H9 (cell line): Measurements from ENCODE around the gene LSM7. TPM values are rescaled to one million over a fixed set of nuclear protein-coding genes. Genes with fewer than 3 reads are reported as not detected.

Experiments used
- DNase-seq: peaks from one replicate; pipeline ENCODE4 v3.0.0-alpha.2; 2017
- H2AFZ ChIP-seq: one replicate; pipeline ENCODE4 v1.6.1; 2013; ENCODE audit warnings: mild to moderate bottlenecking, low read length, control low read depth, moderate library complexity
- H2AK5ac ChIP-seq: 2 replicates; pipeline ENCODE4 v1.6.1; 2013; ENCODE audit warnings: low read length, control low read depth, mixed read lengths; ENCODE audit not compliant: insufficient read length
- H2BK120ac ChIP-seq: one replicate; pipeline ENCODE4 v1.6.1; 2013; ENCODE audit warnings: low read depth, mild to moderate bottlenecking, low read length, control low read depth, inconsistent platforms; ENCODE audit not compliant: poor library complexity, severe bottlenecking
- H2BK12ac ChIP-seq: 2 replicates; pipeline ENCODE4 v1.6.1; 2013; ENCODE audit warnings: low read length, control low read depth, mixed read lengths, low read depth; ENCODE audit not compliant: insufficient read length
- H2BK15ac ChIP-seq: 2 replicates; pipeline ENCODE4 v1.6.1; 2013; ENCODE audit warnings: low read depth, low read length, control low read depth
- H2BK20ac ChIP-seq: one replicate; pipeline ENCODE4 v1.6.1; 2013; ENCODE audit warnings: low read depth, mild to moderate bottlenecking, low read length, control low read depth, inconsistent platforms; ENCODE audit not compliant: poor library complexity, severe bottlenecking
- H2BK5ac ChIP-seq: 2 replicates; pipeline ENCODE4 v1.6.1; 2013; ENCODE audit warnings: low read length, control low read depth, mixed read lengths; ENCODE audit not compliant: insufficient read length
- H3K14ac ChIP-seq: 2 replicates; pipeline ENCODE4 v1.6.1; 2013; ENCODE audit warnings: low read length, control low read depth; ENCODE audit not compliant: insufficient read depth
- H3K18ac ChIP-seq: 2 replicates; pipeline ENCODE4 v1.6.1; 2013; ENCODE audit warnings: low read depth, mild to moderate bottlenecking, mixed read lengths, low read length, control low read depth; ENCODE audit not compliant: insufficient read length
- H3K23ac ChIP-seq: 2 replicates; pipeline ENCODE4 v1.6.1; 2013; ENCODE audit warnings: low read length, control low read depth, mixed read lengths, low read depth; ENCODE audit not compliant: insufficient read length
- H3K23me2 ChIP-seq: 2 replicates; pipeline ENCODE4 v1.6.1; 2013; ENCODE audit warnings: low read depth, mild to moderate bottlenecking, mixed read lengths, low read length, control low read depth; ENCODE audit not compliant: insufficient read length, poor library complexity, severe bottlenecking
- H3K27ac ChIP-seq: 2 replicates; pipeline ENCODE4 v1.5.1; 2013; ENCODE audit warnings: low read length, control low read depth, mixed read lengths, low read depth; ENCODE audit not compliant: insufficient read length
- H3K27me3 ChIP-seq: 2 replicates; pipeline ENCODE4 v1.6.1; 2013; ENCODE audit warnings: low read length, control low read depth, inconsistent platforms; ENCODE audit not compliant: insufficient read depth
- H3K4ac ChIP-seq: 2 replicates; pipeline ENCODE4 v1.6.1; 2013; ENCODE audit warnings: low read depth, mild to moderate bottlenecking, control low read depth, inconsistent platforms, low read length, moderate library complexity
- H3K4me1 ChIP-seq: 2 replicates; pipeline ENCODE4 v1.6.1; 2013; ENCODE audit warnings: low read length, control low read depth, inconsistent platforms; ENCODE audit not compliant: insufficient read depth
- H3K4me2 ChIP-seq: 2 replicates; pipeline ENCODE4 v1.6.1; 2013; ENCODE audit warnings: low read length, control low read depth, mixed read lengths; ENCODE audit not compliant: insufficient read length, insufficient read depth
- H3K56ac ChIP-seq: 2 replicates; pipeline ENCODE4 v1.6.1; 2013; ENCODE audit warnings: low read depth, mild to moderate bottlenecking, mixed read lengths, low read length, control low read depth; ENCODE audit not compliant: insufficient read length
- H3K79me1 ChIP-seq: 2 replicates; pipeline ENCODE4 v1.6.1; 2013; ENCODE audit warnings: low read depth, mild to moderate bottlenecking, moderate library complexity, low read length, control low read depth, inconsistent platforms; ENCODE audit not compliant: insufficient read depth, poor library complexity, severe bottlenecking
- H3K79me2 ChIP-seq: 2 replicates; pipeline ENCODE4 v1.6.1; 2013; ENCODE audit warnings: low read length, control low read depth, inconsistent platforms; ENCODE audit not compliant: insufficient read depth
- H3K9ac ChIP-seq: 2 replicates; pipeline ENCODE4 v1.6.1; 2013; ENCODE audit warnings: low read length, control low read depth, mixed read lengths; ENCODE audit not compliant: insufficient read length; ENCODE audit errors: extremely low read depth
- H3K9me3 ChIP-seq: one replicate; pipeline ENCODE4 v1.6.1; 2013; ENCODE audit warnings: low read depth, low read length, inconsistent platforms; ENCODE audit not compliant: control insufficient read depth
- H3T11ph ChIP-seq: one replicate; pipeline ENCODE4 v1.6.1; 2013; ENCODE audit warnings: mild to moderate bottlenecking, low read length, control low read depth, inconsistent platforms
- H4K20me1 ChIP-seq: one replicate; pipeline ENCODE4 v1.6.1; 2013; ENCODE audit not compliant: control insufficient read depth, insufficient read length, insufficient read depth
- H4K5ac ChIP-seq: 2 replicates; pipeline ENCODE4 v1.6.1; 2013; ENCODE audit warnings: low read depth, mild to moderate bottlenecking, mixed read lengths, low read length, control low read depth; ENCODE audit not compliant: insufficient read length
- H4K8ac ChIP-seq: replicated peaks from 2 replicates; pipeline ENCODE4 v1.6.1; 2013; ENCODE audit warnings: low read length, control low read depth, mixed read lengths, low read depth; ENCODE audit not compliant: insufficient read length
- H4K91ac ChIP-seq: 2 replicates; pipeline ENCODE4 v1.6.1; 2013; ENCODE audit warnings: low read depth, mild to moderate bottlenecking, moderate library complexity, mixed read lengths, low read length, control low read depth; ENCODE audit not compliant: insufficient read length
- H3K27ac Mint-ChIP-seq, 3 experiments: 2 replicates in 2 of 3; 3 replicates in 1 of 3; pipeline ENCODE4 v1.8.0; 2020 to 2021; ENCODE audit warnings: mixed read lengths in 3 of 3, mild to moderate bottlenecking in 1 of 3, moderate library complexity in 1 of 3
- H3K27me3 Mint-ChIP-seq: 2 replicates; pipeline ENCODE4 v1.8.0; 2021; ENCODE audit warnings: low read depth, mild to moderate bottlenecking, moderate library complexity, mixed read lengths
- H3K36me3 Mint-ChIP-seq, 3 experiments: 2 replicates in 2 of 3; 3 replicates in 1 of 3; pipeline ENCODE4 v1.8.0; 2020 to 2021; ENCODE audit warnings: low read depth in 3 of 3, mixed read lengths in 3 of 3; ENCODE audit not compliant: insufficient read depth in 1 of 3
- H3K4me1 Mint-ChIP-seq, 2 experiments: 2 replicates each; pipeline ENCODE4 v1.8.0; 2020; ENCODE audit warnings: mixed read lengths in 2 of 2
- H3K4me3 Mint-ChIP-seq, 2 experiments: 2 replicates in 1 of 2; 3 replicates in 1 of 2; pipeline ENCODE4 v1.8.0; 2020 to 2021; ENCODE audit warnings: mild to moderate bottlenecking in 2 of 2, mixed read lengths in 2 of 2, moderate library complexity in 1 of 2
- H3K9me3 Mint-ChIP-seq, 2 experiments: 2 replicates in 1 of 2; 3 replicates in 1 of 2; pipeline ENCODE4 v1.8.0; 2020; ENCODE audit warnings: mild to moderate bottlenecking in 2 of 2, mixed read lengths in 2 of 2, moderate library complexity in 1 of 2
- CTCF ChIP-seq: fragments of 200-600 bp; sonication (generic); conservative IDR thresholded peaks from 3 replicates; pipeline ENCODE4 v1.8.0; 2021; ENCODE audit warnings: antibody characterized with exemption, mild to moderate bottlenecking
- WGBS: extraction: QIAGEN DNeasy Blood & Tissue Kit; methylation state at CpG from one replicate; pipeline ENCODE4 v1.1.7; 2013; ENCODE audit warnings: missing lambda C conversion rate, low lambda C conversion rate, mixed read lengths; ENCODE audit not compliant: insufficient read length; ENCODE audit errors: extremely low coverage; 5-methylcytosine and 5-hydroxymethylcytosine counted together
- total RNA-seq: library from RNA; stranded (reverse); gene quantifications from 2 replicates; pipeline ENCODE4 v1.2.1, GENCODE V29; 2021

Gene LSM7
- total RNA-seq, 1 experiment from 2014 or later = 187 TPM

- Histone ChIP-seq H3K23ac (no peak overlapping the region), H2BK20ac (no peak overlapping the region), H3K56ac (no peak overlapping the region), H3K18ac (no peak overlapping the region), H3K9me3 (no peaks in the 10 kb centered on the region), H3K9ac (no peak overlapping the region), H3K4ac (no peak overlapping the region), H2AK5ac (no peak overlapping the region), H3K4me2 (no peak overlapping the region), H4K91ac (no peak overlapping the region), H4K8ac (no peak overlapping the region), H2BK12ac (no peak overlapping the region), H2BK120ac (no peak overlapping the region), H2AFZ (no peak overlapping the region), H4K5ac (no peak overlapping the region), H3T11ph (no peak overlapping the region), H3K27me3 (no peaks in the 10 kb centered on the region; the same call in 1 of the 2 replicates), H3K14ac (no peak overlapping the region), H3K4me1 (no peaks in the 10 kb centered on the region), H3K79me2 (no peaks in the 10 kb centered on the region), H3K79me1 (no peaks in the 10 kb centered on the region), H2BK5ac (no peak overlapping the region), H3K27ac (no peak overlapping the region), H4K20me1 (no peaks in the 10 kb centered on the region), H3K23me2 (no peaks in the 10 kb centered on the region), H2BK15ac (no peak overlapping the region)
- peaks cover 24% of the 10 kb centered on the region for H3K27me3 Mint-ChIP-seq
- WGBS = no CpG with 5 or more reads among the region's 10 CpGs
- TF ChIP-seq CTCF = no peak
- peaks cover 4 to 9% of the 10 kb centered on the region in 2 experiments for H3K4me1 Mint-ChIP-seq
- H3K36me3 Mint-ChIP-seq = no peaks in the 10 kb centered on the region
- no peak overlapping the region for H3K4me3 Mint-ChIP-seq
- peak overlapping the region in 1 of 3 experiments; percentile 13; a peak in 2 of 7 replicates for H3K27ac Mint-ChIP-seq
- DNase-seq = no peak
- peaks cover 0 to 5% of the 10 kb centered on the region in 2 experiments; a peak in 4 of 5 replicates for H3K9me3 Mint-ChIP-seq
Observed at GRCh38 chr19:2365201-2365970, 37.0 kb upstream of the LSM7 start.
